Measurements from ENCODE around the gene GOLGA5.

The GOLGA5 gene

GRCh38 chr14:92885279-92886061 lies 91.4 kb downstream of the GOLGA5 start:
- DNase-seq = no peak

DNA sequence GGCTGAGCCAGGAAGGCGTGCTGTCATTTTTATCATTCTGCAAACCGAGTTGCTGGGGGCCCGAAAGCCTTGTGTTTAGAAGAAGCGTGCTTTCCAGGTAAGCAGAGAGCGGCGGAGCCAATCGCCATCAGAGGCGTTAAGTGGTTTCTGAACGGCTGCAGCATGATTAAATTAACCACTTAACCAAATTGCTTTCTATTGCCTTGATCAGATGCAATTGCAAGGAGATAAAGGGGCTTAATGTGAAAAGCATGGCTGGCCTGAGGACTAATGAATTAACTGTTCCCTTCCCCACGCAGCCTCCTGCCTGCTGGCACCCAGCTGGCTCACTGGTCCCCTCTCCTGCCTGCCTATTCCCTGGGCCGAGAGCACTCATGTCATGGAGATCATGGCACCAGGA lies 92.2 kb downstream of the GOLGA5 start:
- no peak for DNase-seq

- DNase-seq = no peak
Observed at GRCh38 chr14:92887157-92887556, 93.1 kb downstream of the GOLGA5 start.

- no peak for DNase-seq
Observed at GRCh38 chr14:92888896-92889295, 94.8 kb downstream of the GOLGA5 start.
